ENCODE data around the gene CAMKV. TPM values are rescaled to one million over a fixed set of nuclear protein-coding genes. Genes with fewer than 3 reads are reported as not detected.

Gene CAMKV
- total and polyA plus RNA-seq, 2 experiments from 2014 or later: 2.7 to 3.5 TPM

DNA sequence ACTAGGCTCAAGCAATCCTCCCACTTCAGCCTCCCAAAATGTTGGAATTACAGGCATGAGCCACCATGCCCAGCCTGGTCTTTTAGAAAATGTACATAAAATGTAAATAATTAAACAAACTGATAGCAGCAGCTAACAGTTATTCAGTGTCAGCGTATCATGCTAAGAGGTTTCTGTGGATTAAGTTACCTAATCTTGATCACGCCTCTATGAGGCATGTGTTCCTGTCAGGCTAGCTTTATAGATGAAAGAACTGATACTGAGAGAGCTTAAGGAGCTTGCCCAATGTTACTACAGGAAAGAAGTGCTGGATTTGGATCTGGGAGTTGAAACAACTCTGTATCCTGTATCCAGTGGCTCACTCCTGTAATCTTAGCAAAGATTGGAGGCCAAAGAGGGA lies 45.2 kb upstream of the CAMKV start:
- H3K9me2 ChIP-seq (replicated peaks; ENCODE audit: insufficient read depth): no peaks in the 10 kb centered on the region
- H2AFZ ChIP-seq: no peak overlapping the region
- no peaks in the 10 kb centered on the region for H3K27me3 ChIP-seq
- no peak overlapping the region for H3K27ac ChIP-seq
- H3K4me3 ChIP-seq: no peak overlapping the region
- no peaks in the 10 kb centered on the region for H3K9me3 ChIP-seq (ENCODE audit: low read depth)
- no peaks in the 10 kb centered on the region for H3K36me3 ChIP-seq (replicated peaks; ENCODE audit: insufficient read depth, low read depth)
- peaks cover 7% of the 10 kb centered on the region for H3K4me1 ChIP-seq (ENCODE audit: insufficient read depth)
- H4K20me1 ChIP-seq (ENCODE audit: insufficient read depth, poor library complexity, severe bottlenecking): no peaks in the 10 kb centered on the region
- DNase-seq (ENCODE audit: low spot score): no peak
- no peak for TF ChIP-seq EZH2 (IDR thresholded peaks at IDR 0.05; ENCODE audit: borderline replicate concordance)
- no peak for TF ChIP-seq EZH2phosphoT487 (IDR thresholded peaks at IDR 0.05; ENCODE audit: low read depth, severe bottlenecking, unreplicated experiment)
- TF ChIP-seq CTCF (IDR thresholded peaks at IDR 0.05; ENCODE audit: poor library complexity): no peak
- H3K4me2 ChIP-seq: no peak overlapping the region
- H3K79me2 ChIP-seq: no peaks in the 10 kb centered on the region
- WGBS (ENCODE audit: low lambda C conversion rate, missing lambda C conversion rate): 49% methylated on average over 2 of the region's 2 CpGs

- no peak overlapping the region for H3K27ac ChIP-seq
- no peak for DNase-seq (ENCODE audit: low spot score)
- H3K36me3 ChIP-seq (replicated peaks; ENCODE audit: insufficient read depth, low read depth): no peaks in the 10 kb centered on the region
- WGBS (ENCODE audit: low lambda C conversion rate, missing lambda C conversion rate): 93% methylated on average over 4 of the region's 4 CpGs
- H4K20me1 ChIP-seq (ENCODE audit: insufficient read depth, poor library complexity, severe bottlenecking): no peaks in the 10 kb centered on the region
- H3K9me3 ChIP-seq (ENCODE audit: low read depth): no peaks in the 10 kb centered on the region
- H3K4me1 ChIP-seq (ENCODE audit: insufficient read depth): peaks cover 14% of the 10 kb centered on the region
- no peak overlapping the region for H3K4me3 ChIP-seq
- no peak for TF ChIP-seq CTCF (IDR thresholded peaks at IDR 0.05; ENCODE audit: poor library complexity)
- no peak for TF ChIP-seq EZH2phosphoT487 (IDR thresholded peaks at IDR 0.05; ENCODE audit: low read depth, severe bottlenecking, unreplicated experiment)
- TF ChIP-seq EZH2 (IDR thresholded peaks at IDR 0.05; ENCODE audit: borderline replicate concordance): no peak
- H3K27me3 ChIP-seq: no peaks in the 10 kb centered on the region
- H3K79me2 ChIP-seq: no peaks in the 10 kb centered on the region
- H3K9me2 ChIP-seq (replicated peaks; ENCODE audit: insufficient read depth): no peaks in the 10 kb centered on the region
- no peak overlapping the region for H2AFZ ChIP-seq
- no peak overlapping the region for H3K4me2 ChIP-seq
Measured at GRCh38 chr3:49912881-49913281, 43.2 kb upstream of the CAMKV start.

- H3K9me2 ChIP-seq (replicated peaks; ENCODE audit: insufficient read depth): no peaks in the 10 kb centered on the region
- no peaks in the 10 kb centered on the region for H3K79me2 ChIP-seq
- no peaks in the 10 kb centered on the region for H3K27me3 ChIP-seq
- H2AFZ ChIP-seq: no peak overlapping the region
- H3K4me3 ChIP-seq: no peak overlapping the region
- H3K27ac ChIP-seq: no peak overlapping the region
- no peak for TF ChIP-seq CTCF (IDR thresholded peaks at IDR 0.05; ENCODE audit: poor library complexity)
- TF ChIP-seq EZH2phosphoT487 (IDR thresholded peaks at IDR 0.05; ENCODE audit: low read depth, severe bottlenecking, unreplicated experiment): no peak
- no peak for TF ChIP-seq EZH2 (IDR thresholded peaks at IDR 0.05; ENCODE audit: borderline replicate concordance)
- no peak for DNase-seq (ENCODE audit: low spot score)
- H4K20me1 ChIP-seq (ENCODE audit: insufficient read depth, poor library complexity, severe bottlenecking): no peaks in the 10 kb centered on the region
- H3K36me3 ChIP-seq (replicated peaks; ENCODE audit: insufficient read depth, low read depth): no peaks in the 10 kb centered on the region
- no peaks in the 10 kb centered on the region for H3K9me3 ChIP-seq (ENCODE audit: low read depth)
- peaks cover 17% of the 10 kb centered on the region for H3K4me1 ChIP-seq (ENCODE audit: insufficient read depth)
- H3K4me2 ChIP-seq: no peak overlapping the region
- 95% methylated on average over 15 of the region's 15 CpGs for WGBS (ENCODE audit: low lambda C conversion rate, missing lambda C conversion rate)
Measured at GRCh38 chr3:49911611-49912010, 41.9 kb upstream of the CAMKV start.

- Histone ChIP-seq H2AFZ (no peak overlapping the region), H3K4me2 (no peak overlapping the region), H3K79me2 (no peaks in the 10 kb centered on the region), H3K9me2 (replicated peaks; ENCODE audit: insufficient read depth) (no peaks in the 10 kb centered on the region), H3K9me3 (ENCODE audit: low read depth) (no peaks in the 10 kb centered on the region), H3K4me3 (no peak overlapping the region), H4K20me1 (ENCODE audit: insufficient read depth, poor library complexity, severe bottlenecking) (no peaks in the 10 kb centered on the region), H3K27ac (no peak overlapping the region), H3K27me3 (no peaks in the 10 kb centered on the region), H3K36me3 (replicated peaks; ENCODE audit: insufficient read depth, low read depth) (no peaks in the 10 kb centered on the region), H3K4me1 (ENCODE audit: insufficient read depth) (peaks cover 22% of the 10 kb centered on the region)
- DNase-seq (ENCODE audit: low spot score): no peak
- TF ChIP-seq EZH2 (IDR thresholded peaks at IDR 0.05; ENCODE audit: borderline replicate concordance): no peak
- no peak for TF ChIP-seq CTCF (IDR thresholded peaks at IDR 0.05; ENCODE audit: poor library complexity)
- 95% methylated on average over 2 of the region's 2 CpGs for WGBS (ENCODE audit: low lambda C conversion rate, missing lambda C conversion rate)
Measured at GRCh38 chr3:49911124-49911420, 41.4 kb upstream of the CAMKV start.
